Activated CD4-positive, alpha-beta T cell treated with anti-CD3 and anti-CD28 coated beads, Interleukin-2, amount 50 U/mL, for 16 hours (primary cell): ENCODE data around the gene ATP10A.

ENCODE experiments used
- DNase-seq: peaks from one replicate; pipeline ENCODE4 v3.0.0-alpha.2; 2020

ATP10A gene

DNA sequence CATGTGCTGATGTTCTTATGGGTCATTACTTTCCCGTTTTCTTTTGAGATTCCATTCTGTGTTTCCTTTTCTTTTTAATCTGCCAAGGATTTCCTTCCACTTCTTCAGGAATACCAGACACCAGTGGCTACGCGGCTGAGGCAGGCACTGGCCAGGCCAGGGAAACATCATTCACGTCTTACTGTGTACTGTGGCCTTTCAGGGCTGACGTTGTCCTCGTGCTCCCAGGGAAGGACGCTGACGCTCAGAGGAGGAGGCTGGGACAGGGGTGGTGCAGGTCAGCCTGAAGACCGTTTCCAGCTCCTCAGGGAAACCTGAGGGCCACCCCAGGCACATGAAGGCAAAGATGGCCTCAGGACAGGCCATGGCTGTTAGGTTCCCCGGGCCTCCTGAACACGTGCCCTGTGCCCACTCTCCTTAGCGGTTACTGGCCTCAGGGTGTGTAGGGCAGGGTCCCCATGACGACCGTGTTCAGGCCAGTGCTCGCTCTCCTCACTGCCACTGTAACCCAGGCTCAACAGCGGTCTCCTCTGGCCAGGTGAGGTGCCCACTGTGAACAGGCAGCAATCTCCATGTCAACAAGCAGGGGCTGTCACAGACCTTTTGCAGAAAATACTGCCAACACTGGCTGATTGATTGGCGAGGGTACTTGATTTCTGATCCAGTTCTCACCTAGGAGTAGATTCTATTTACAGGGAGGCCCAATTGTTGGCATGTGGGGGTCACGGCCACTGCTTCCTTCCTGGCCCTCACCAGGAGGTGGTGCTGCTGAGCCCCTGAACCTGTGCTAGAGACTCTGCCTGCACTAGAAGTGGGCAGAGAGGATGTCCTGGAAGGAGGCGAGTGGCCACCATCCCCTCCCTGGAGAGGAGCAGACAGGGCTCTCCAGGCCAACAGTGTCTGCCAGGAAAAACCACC is 169.5 kb downstream of the ATP10A start:
- peak; percentile 25 for DNase-seq

DNA sequence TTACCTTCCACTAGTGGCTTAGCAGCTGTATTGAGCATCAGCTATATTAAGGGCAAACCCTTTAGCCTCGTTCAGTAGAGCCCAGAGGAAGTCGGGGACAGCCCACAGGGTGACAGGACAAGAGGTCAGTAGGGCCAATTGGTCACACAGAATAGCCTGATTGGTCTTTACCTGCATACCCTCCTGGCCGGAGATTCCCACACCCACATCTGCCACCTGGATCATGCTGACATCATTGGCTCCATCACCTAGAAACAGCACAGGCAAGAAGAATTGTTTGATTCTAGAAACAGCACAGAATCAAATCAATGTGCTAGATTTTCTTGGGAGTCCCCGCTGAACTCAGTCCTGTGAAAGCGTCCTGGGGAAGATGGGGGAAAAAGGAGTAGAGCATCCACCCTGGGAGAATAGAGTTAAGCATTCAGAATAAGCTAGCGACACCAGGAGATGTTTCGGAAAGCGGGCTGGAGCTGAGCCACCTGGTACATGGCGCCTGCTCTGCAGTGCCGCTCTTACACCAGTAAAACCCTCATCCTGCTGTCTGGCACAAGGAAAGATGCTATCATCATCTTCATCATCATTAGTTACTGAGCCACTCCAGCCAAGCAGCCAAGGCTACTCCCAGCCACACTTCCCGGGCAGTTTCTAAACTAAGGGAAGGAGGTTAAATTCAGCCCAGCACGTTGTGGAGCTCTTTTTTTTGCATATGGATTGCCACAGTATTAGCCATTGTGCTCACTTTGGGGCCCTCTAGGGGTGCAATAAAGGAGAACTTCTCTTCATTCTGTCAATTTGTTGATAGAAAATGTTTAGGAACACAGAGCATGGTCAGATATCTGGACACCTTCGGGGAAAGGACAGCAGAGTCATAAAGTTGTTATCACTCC is 171.3 kb downstream of the ATP10A start:
- no peak for DNase-seq

DNA sequence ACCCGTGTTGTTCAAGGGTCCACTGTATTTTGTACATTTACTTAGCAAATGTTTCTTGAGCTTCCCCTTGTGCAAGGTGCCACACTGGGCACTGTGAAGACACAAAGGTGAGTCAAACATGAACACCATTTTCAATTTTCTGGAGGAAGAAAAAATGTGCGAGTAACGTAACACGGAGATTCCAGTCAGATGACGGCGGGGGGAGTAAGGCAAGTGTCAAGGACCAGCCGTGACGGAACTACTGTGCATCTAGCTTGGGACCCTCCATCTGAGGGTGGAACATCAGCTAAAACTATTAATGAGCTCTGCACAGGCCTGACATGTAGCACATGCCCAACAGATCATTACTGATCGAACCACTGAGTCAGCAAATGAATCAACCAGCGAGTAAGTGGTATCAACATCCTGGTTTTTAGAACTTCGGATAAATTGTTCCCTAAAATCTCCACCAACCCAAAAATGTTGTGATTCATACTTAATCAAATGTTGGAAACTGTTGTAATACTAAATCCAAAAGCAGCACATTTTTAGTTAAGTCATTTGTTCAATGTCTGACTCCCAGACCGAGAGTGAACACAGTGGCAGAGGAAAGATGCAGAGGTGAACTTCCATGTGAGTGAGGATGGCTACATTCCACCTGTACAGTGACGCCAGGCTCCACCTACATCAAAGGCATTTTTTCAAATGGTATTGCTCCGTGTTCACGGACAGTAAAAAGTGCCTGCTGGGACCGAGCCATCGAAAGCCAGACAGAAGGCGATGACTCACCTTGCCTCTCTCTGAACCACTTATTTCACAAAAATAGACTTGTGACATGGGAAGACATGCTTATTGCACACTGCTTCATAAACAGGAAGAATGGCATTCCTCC is 172.2 kb downstream of the ATP10A start:
- DNase-seq = no peak

GRCh38 chr15:25689592-25689991 is 173.5 kb downstream of the ATP10A start:
- DNase-seq = no peak

GRCh38 chr15:25688166-25688565 is 175.0 kb downstream of the ATP10A start:
- no peak for DNase-seq

DNA sequence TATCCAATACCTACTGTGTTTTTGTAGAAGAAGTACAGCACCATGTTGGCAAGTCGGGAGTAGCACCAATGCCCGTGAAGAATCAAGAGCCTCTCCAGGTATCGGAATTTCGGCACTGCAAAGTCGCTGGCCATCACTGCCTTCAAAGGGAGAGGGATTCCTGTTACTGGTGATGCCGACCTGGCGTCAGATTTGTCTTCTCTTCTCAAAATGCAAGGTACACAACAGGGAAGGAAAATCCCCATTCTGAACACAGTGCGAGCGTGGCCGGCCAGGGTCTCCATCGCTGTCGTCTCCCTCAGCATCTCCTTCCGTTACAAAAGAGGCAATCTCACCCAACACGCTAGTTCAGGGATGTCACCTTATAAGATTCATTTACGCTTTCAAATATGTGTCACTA is 175.4 kb downstream of the ATP10A start:
- no peak for DNase-seq

DNA sequence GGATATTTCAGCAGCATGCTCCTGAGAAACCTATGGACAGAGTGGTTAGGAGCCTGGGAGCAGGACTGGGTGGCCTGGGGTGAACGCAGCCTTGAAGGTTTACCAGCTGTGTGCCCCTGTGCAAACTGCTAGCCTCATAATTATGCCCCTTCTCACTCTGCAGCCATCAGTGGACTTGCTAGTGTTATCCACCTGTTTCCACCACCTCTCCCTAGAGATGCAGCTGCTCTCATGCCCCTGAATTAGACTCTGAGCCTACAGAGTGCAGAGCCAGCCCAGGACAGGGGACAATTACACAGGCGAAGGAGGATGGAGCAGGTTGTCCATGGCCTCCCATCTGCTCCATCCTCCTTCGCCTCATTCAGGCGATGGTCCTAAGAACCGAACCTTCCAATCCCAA is 175.9 kb downstream of the ATP10A start:
- no peak for DNase-seq

DNA sequence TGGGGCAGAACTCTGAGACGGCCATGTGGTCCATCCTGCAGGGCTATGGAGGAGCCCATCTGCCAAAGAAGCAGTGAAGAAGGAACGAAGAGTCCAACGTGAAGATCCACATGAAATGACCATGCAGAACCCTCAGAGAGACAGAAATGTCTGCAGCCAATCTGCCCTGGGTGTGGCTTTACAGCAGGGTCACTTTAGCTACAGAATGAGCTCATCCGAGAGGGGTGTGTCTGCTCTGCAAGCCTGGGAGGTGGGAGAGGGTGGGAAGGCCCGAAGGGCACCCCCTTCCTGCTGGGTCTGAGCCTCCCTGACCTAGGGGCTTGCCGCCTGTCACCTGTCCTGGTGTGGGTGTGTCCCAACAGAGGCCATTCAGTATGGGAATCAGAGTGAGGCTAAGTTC is 176.3 kb downstream of the ATP10A start:
- DNase-seq = no peak

DNA sequence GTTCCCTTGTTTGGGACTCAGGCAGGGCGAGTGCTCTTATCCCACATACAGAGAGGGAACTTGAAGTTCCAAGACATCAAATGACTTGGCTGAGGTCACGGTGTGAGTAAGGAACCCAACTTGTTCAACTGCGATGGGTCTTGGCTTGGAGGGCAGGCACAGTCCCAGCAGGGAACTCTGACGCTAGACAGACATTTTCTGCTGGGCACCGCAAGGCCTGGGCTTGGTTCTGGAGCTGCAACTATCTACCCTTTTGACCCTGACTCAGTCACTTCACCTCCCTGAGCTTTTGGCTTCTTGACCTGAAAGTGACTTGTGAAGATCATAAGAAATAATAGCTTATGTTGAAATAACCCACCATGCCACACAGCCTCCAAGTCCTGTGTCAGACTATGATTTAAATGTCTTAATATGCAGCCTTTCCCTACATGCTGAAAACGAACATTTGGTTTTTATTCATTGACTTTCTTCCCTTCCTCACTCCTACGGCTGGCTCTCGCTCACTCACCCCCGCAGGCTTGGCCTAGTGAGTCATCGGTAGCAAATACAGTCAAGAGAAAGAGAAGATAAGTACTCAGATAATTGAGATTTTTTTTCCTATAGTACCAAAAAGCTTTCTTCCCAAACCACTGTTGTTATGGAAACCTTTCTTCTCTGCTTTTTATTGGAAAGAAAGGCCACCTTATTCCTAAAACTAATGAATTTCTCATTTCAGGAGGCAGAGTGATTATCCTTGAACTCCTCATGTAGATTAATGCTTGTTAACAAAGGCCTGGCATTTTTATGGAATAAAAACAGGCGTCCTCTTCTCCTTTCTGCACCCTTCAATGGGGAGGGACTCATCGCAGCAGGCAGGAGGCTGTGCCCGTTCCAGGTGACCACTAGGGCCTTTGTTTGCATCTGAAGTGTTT is 178.4 kb downstream of the ATP10A start:
- no peak for DNase-seq

GRCh38 chr15:25683911-25684310 is 179.2 kb downstream of the ATP10A start:
- DNase-seq = no peak

DNA sequence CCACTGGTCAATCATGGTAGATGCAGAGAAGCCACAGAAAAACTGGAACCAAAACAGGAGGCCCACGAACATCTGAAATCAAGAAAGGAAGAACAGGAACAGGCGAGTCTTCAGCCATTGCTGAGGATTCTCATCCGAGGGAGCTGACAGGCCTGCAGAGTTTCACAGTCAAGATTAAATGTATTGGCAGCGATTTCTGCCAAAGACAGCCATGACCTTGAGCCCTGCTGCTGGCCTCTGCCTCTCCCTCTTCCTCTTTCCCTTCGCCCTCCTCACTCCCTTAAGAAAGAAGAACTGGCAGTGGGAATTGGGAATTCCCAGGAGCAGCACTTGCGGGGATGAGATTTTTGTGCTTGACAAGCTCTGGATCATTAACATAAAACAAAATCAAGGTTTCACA is 179.7 kb downstream of the ATP10A start:
- DNase-seq = no peak

- no peak for DNase-seq
Measured at GRCh38 chr15:25682340-25682739, 180.8 kb downstream of the ATP10A start.

- no peak for DNase-seq
Measured at GRCh38 chr15:25680686-25681025, 182.5 kb downstream of the ATP10A start.

- no peak for DNase-seq
Measured at GRCh38 chr15:25679964-25680685, 183.0 kb downstream of the ATP10A start.

DNA sequence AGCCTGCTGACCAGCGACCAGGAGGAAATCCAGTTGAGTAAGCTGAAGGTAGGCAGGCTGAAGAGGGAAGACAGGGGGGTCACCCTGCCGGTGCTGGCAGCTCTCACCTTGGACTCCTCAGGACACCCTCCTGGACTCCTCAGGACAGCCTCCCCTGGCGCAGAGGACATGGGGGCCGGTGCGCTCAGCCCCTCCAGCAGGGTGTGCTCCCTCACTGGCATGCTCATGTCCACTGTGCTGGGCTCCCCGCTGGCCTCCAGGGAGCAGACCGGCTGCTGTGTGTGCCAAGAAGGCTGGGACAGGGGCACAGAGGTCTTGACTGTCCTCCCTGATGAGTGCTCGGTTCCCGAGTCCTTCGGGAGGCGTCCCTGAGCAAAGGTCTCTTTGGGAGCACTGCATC is 183.6 kb downstream of the ATP10A start:
- no peak for DNase-seq

DNA sequence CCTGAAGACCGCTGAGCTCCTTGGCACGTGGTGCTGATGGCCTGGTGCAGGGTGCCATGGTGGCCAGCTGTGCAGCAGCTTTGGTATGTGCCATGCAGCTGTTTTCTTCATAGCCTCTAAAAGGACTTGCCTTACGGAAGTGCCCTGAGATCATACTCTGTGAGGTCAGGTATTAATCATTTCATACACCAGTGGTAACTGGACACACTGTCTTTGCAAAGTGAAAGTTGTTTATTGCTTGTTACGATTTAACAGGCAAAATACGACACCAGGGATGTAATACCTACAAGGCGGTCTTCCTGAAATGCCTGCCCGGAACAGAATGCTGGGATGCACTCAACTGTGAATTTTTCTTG is 184.6 kb downstream of the ATP10A start:
- DNase-seq = no peak

DNA sequence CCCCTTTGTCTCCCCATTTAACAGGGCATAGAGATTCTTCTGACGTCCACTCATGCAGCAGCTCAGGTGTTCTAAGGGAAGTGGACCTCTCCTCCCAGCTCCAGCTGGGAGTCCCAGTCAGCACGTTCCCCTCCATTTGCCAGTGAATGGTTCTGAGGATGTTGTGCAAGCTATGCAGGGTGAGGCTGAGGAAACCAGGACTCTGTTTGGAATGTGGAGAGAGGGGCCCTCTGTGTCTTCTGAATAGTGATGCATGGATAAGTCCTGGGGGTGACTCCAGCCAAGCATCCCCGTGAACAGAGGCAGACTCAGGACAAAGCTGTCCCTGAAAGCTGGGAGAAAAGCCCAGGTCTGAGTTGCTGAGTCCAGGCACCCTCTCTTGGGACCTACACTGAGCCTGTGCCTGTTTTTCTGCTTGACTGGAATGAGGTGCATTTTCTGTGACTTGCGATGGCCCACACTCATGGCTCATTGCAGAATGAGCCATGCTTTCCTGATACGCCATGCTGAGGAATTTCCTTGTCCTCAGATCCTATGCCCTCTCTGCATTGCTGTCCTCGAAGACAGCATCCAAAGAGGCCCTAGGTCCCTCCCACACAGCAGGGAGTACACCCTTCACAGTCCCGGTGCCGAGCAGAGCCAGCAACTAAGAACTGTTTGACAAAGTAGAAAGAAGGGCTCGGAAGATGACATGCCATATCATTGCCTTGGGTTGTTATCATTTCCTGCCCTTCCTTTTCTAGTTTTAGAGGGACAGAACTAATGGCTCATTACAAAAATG is 185.2 kb downstream of the ATP10A start:
- DNase-seq = no peak

GRCh38 chr15:25676070-25676469 is 187.1 kb downstream of the ATP10A start:
- no peak for DNase-seq

- no peak for DNase-seq
Measured at GRCh38 chr15:25675396-25675795, 187.7 kb downstream of the ATP10A start.

- DNase-seq = no peak
Measured at GRCh38 chr15:25674913-25675312, 188.2 kb downstream of the ATP10A start.

DNA sequence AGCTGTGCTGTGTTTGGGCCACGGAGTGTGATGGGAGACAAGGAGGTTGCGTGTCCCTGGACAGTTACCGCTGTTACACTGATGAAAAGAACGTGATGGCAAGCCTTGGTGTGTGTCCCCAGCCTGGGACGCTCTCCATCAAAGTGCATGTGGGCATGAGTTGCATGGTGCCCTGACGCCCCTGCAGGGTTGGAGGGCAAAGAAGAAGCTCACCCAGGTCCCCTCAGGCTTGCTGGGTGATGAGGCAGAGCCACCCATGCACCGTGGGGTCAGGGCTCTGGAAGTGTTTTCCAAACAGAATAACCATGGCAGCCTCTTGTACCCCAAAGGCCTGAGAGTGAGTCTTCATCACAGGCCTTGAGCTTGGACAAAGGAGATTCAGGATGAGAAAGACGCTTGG is 189.2 kb downstream of the ATP10A start:
- no peak for DNase-seq
